ENCODE data around the gene MEOX2.

The MEOX2 gene

GRCh38 chr7:15566476-15566875 lies 120.0 kb downstream of the MEOX2 start:
- in situ Hi-C loops (cut with MboI; ENCODE audit: low sequenced_read_pairs), result no loop called here

- in situ Hi-C loops (cut with MboI; ENCODE audit: low sequenced_read_pairs), result no loop called here
Observed at GRCh38 chr7:15561835-15562234, 124.6 kb downstream of the MEOX2 start, which contains the start of gene AGMO. TSS of gene AGMO (minus strand) at chr7:15562015.
